ENCODE results near the gene MTA3. TPM values are rescaled to one million over a fixed set of nuclear protein-coding genes. Genes with fewer than 3 reads are reported as not detected.
"Not testable (repeated sequence)": the region's sequence is repeated elsewhere in the genome, so short reads cannot be mapped to it uniquely, and the experiment has no call there.

The MTA3 gene
- total RNA-seq, 2 experiments from 2014 or later = 22.8 to 23.6 TPM

- CTCF ChIA-PET = interaction anchor here (0.7 kb wide), 1 partner anchor 548 kb away, joined by 3 read pairs; no protein-coding TSS in a partner anchor
- H3K9me3 Mint-ChIP-seq (ENCODE audit: low read depth) = no peaks in the 10 kb centered on the region
- ATAC-seq (peak; percentile 91), DNase-seq (peak; percentile 68)
- H3K27ac Mint-ChIP-seq = no peak overlapping the region
- no peaks in the 10 kb centered on the region for H3K27me3 Mint-ChIP-seq
- no peak overlapping the region for H3K4me3 Mint-ChIP-seq
- peaks cover 3% of the 10 kb centered on the region for H3K36me3 Mint-ChIP-seq
- peaks cover 13% of the 10 kb centered on the region for H3K4me1 Mint-ChIP-seq
Observed at GRCh38 chr2:42722320-42723190, 154.1 kb downstream of the MTA3 start.

GRCh38 chr2:42723465-42723864 is 155.0 kb downstream of the MTA3 start:
- no peak for ATAC-seq
- CTCF ChIA-PET = no interaction called here
- Mint-ChIP-seq H3K27me3 (no peaks in the 10 kb centered on the region), H3K4me1 (peaks cover 13% of the 10 kb centered on the region), H3K9me3 (ENCODE audit: low read depth) (no peaks in the 10 kb centered on the region), H3K36me3 (peaks cover 3% of the 10 kb centered on the region), H3K27ac (no peak overlapping the region), H3K4me3 (no peak overlapping the region)
- DNase-seq = no peak

GRCh38 chr2:42724886-42725285 is 156.5 kb downstream of the MTA3 start:
- H3K9me3 Mint-ChIP-seq (ENCODE audit: low read depth) = no peaks in the 10 kb centered on the region
- no peak overlapping the region for H3K4me3 Mint-ChIP-seq
- CTCF ChIA-PET = no interaction called here
- peaks cover 13% of the 10 kb centered on the region for H3K4me1 Mint-ChIP-seq
- H3K36me3 Mint-ChIP-seq = peaks cover 10% of the 10 kb centered on the region
- no peaks in the 10 kb centered on the region for H3K27me3 Mint-ChIP-seq
- no peak overlapping the region for H3K27ac Mint-ChIP-seq
- ATAC-seq = no peak
- no peak for DNase-seq

GRCh38 chr2:42725657-42726056 is 157.2 kb downstream of the MTA3 start:
- no peak for DNase-seq
- H3K4me1 Mint-ChIP-seq = peaks cover 13% of the 10 kb centered on the region
- no peak overlapping the region for H3K27ac Mint-ChIP-seq
- no peak overlapping the region for H3K4me3 Mint-ChIP-seq
- H3K27me3 Mint-ChIP-seq = no peaks in the 10 kb centered on the region
- CTCF ChIA-PET = no interaction called here
- no peak for ATAC-seq
- no peaks in the 10 kb centered on the region for H3K9me3 Mint-ChIP-seq (ENCODE audit: low read depth)
- H3K36me3 Mint-ChIP-seq = peaks cover 14% of the 10 kb centered on the region

- CTCF ChIA-PET = no interaction called here
- Mint-ChIP-seq H3K27me3 (no peaks in the 10 kb centered on the region), H3K9me3 (ENCODE audit: low read depth) (no peaks in the 10 kb centered on the region), H3K4me3 (no peak overlapping the region), H3K36me3 (peaks cover 19% of the 10 kb centered on the region), H3K4me1 (peaks cover 12% of the 10 kb centered on the region), H3K27ac (no peak overlapping the region)
- ATAC-seq (no peak), DNase-seq (no peak)
Observed at GRCh38 chr2:42726680-42727079, 158.2 kb downstream of the MTA3 start.

- CTCF ChIA-PET, ATAC-seq, H3K27ac Mint-ChIP-seq, DNase-seq, H3K27me3 Mint-ChIP-seq, H3K4me1 Mint-ChIP-seq, H3K4me3 Mint-ChIP-seq: not testable (repeated sequence)
- Mint-ChIP-seq H3K36me3 (peaks cover 46% of the 10 kb centered on the region), H3K9me3 (ENCODE audit: low read depth) (peaks cover 13% of the 10 kb centered on the region)
Observed at GRCh38 chr2:42731316-42731715, 162.9 kb downstream of the MTA3 start.

- Mint-ChIP-seq H3K27me3 (no peaks in the 10 kb centered on the region), H3K9me3 (ENCODE audit: low read depth) (peaks cover 17% of the 10 kb centered on the region), H3K4me3 (no peak overlapping the region), H3K27ac (no peak overlapping the region), H3K36me3 (peaks cover 62% of the 10 kb centered on the region), H3K4me1 (no peaks in the 10 kb centered on the region)
- DNase-seq (no peak), ATAC-seq (no peak)
- CTCF ChIA-PET = interaction anchor here (0.7 kb wide), 1 partner anchor 224 kb away, joined by 3 read pairs; no protein-coding TSS in a partner anchor
Observed at GRCh38 chr2:42733852-42734251, 165.4 kb downstream of the MTA3 start.

- ATAC-seq (no peak), DNase-seq (no peak)
- Mint-ChIP-seq H3K27me3 (no peaks in the 10 kb centered on the region), H3K9me3 (ENCODE audit: low read depth) (peaks cover 17% of the 10 kb centered on the region), H3K4me1 (peaks cover 2% of the 10 kb centered on the region), H3K27ac (no peak overlapping the region), H3K4me3 (no peak overlapping the region), H3K36me3 (peaks cover 57% of the 10 kb centered on the region)
- CTCF ChIA-PET = interaction anchor here (1.2 kb wide), 1 partner anchor 21 kb away, joined by 3 read pairs; no protein-coding TSS in a partner anchor
Observed at GRCh38 chr2:42736598-42737322, 168.3 kb downstream of the MTA3 start.

GRCh38 chr2:42741140-42741539 is 172.7 kb downstream of the MTA3 start:
- Mint-ChIP-seq H3K27me3 (no peaks in the 10 kb centered on the region), H3K4me3 (no peak overlapping the region), H3K4me1 (peaks cover 2% of the 10 kb centered on the region), H3K27ac (no peak overlapping the region), H3K36me3 (peaks cover 40% of the 10 kb centered on the region), H3K9me3 (ENCODE audit: low read depth) (peaks cover 8% of the 10 kb centered on the region)
- ATAC-seq (no peak), DNase-seq (no peak)
- CTCF ChIA-PET = interaction anchor here (0.5 kb wide), 1 partner anchor 825 kb away, joined by 3 read pairs; no protein-coding TSS in a partner anchor

GRCh38 chr2:42742740-42743658 is 174.6 kb downstream of the MTA3 start:
- Mint-ChIP-seq H3K36me3 (peaks cover 25% of the 10 kb centered on the region), H3K27ac (no peak overlapping the region), H3K9me3 (ENCODE audit: low read depth) (peaks cover 6% of the 10 kb centered on the region), H3K27me3 (no peaks in the 10 kb centered on the region), H3K4me1 (peaks cover 2% of the 10 kb centered on the region), H3K4me3 (no peak overlapping the region)
- DNase-seq (no peak), ATAC-seq (no peak)
- CTCF ChIA-PET = interaction anchor here (1.6 kb wide), 1 partner anchor 58 kb away, joined by 3 read pairs; no protein-coding TSS in a partner anchor

- DNase-seq (no peak), ATAC-seq (no peak)
- peaks cover 2% of the 10 kb centered on the region for H3K4me1 Mint-ChIP-seq
- H3K27me3 Mint-ChIP-seq = no peaks in the 10 kb centered on the region
- H3K36me3 Mint-ChIP-seq = peaks cover 22% of the 10 kb centered on the region
- H3K9me3 Mint-ChIP-seq (ENCODE audit: low read depth) = peaks cover 4% of the 10 kb centered on the region
- CTCF ChIA-PET = no interaction called here
- no peak overlapping the region for H3K4me3 Mint-ChIP-seq
- no peak overlapping the region for H3K27ac Mint-ChIP-seq
Observed at GRCh38 chr2:42743659-42743990, 175.2 kb downstream of the MTA3 start.

GRCh38 chr2:42744545-42745082 is 176.2 kb downstream of the MTA3 start:
- Mint-ChIP-seq H3K4me3 (no peak overlapping the region), H3K9me3 (ENCODE audit: low read depth) (peaks cover 4% of the 10 kb centered on the region), H3K4me1 (peaks cover 2% of the 10 kb centered on the region), H3K36me3 (peaks cover 17% of the 10 kb centered on the region), H3K27ac (no peak overlapping the region), H3K27me3 (no peaks in the 10 kb centered on the region)
- CTCF ChIA-PET = no interaction called here
- DNase-seq (no peak), ATAC-seq (no peak)

GRCh38 chr2:42747422-42747821 is 179.0 kb downstream of the MTA3 start:
- DNase-seq = no peak
- H3K27me3 Mint-ChIP-seq = no peaks in the 10 kb centered on the region
- H3K4me1 Mint-ChIP-seq = no peaks in the 10 kb centered on the region
- H3K36me3 Mint-ChIP-seq = peaks cover 11% of the 10 kb centered on the region
- no peak for ATAC-seq
- no peak overlapping the region for H3K27ac Mint-ChIP-seq
- CTCF ChIA-PET = no interaction called here
- peaks cover 4% of the 10 kb centered on the region for H3K9me3 Mint-ChIP-seq (ENCODE audit: low read depth)
- no peak overlapping the region for H3K4me3 Mint-ChIP-seq
